Nephron (organoid): ENCODE results near the gene CYB5B.

Source experiments
- H3K27ac Mint-ChIP-seq, 3 experiments: 2 replicates each; pipeline ENCODE4 v1.8.0; 2020; ENCODE audit warnings: mixed read lengths in 3 of 3, mild to moderate bottlenecking in 2 of 3, moderate library complexity in 1 of 3
- H3K27me3 Mint-ChIP-seq: 2 replicates; pipeline ENCODE4 v1.8.0; 2021; ENCODE audit warnings: low read depth, mild to moderate bottlenecking, moderate library complexity, mixed read lengths
- H3K36me3 Mint-ChIP-seq: 2 replicates; pipeline ENCODE4 v1.8.0; 2020; ENCODE audit warnings: low read depth, mixed read lengths
- H3K4me1 Mint-ChIP-seq: 2 replicates; pipeline ENCODE4 v1.8.0; 2020; ENCODE audit warnings: mixed read lengths
- H3K4me3 Mint-ChIP-seq, 3 experiments: 2 replicates each; pipeline ENCODE4 v1.8.0; 2020; ENCODE audit warnings: mild to moderate bottlenecking in 3 of 3, mixed read lengths in 3 of 3, moderate library complexity in 2 of 3
- H3K9me3 Mint-ChIP-seq: 2 replicates; pipeline ENCODE4 v1.8.0; 2020; ENCODE audit warnings: mixed read lengths
- TF ChIP-seq, protein P1 (sequence below), 3 experiments: fragments of 200-600 bp; sonication (generic); IDR thresholded peaks; one replicate each; pipeline ENCODE4 v1.5.0; 2021; ENCODE audit warnings: antibody characterized with exemption in 3 of 3; ENCODE audit not compliant: unreplicated experiment in 3 of 3

Gene CYB5B

DNA sequence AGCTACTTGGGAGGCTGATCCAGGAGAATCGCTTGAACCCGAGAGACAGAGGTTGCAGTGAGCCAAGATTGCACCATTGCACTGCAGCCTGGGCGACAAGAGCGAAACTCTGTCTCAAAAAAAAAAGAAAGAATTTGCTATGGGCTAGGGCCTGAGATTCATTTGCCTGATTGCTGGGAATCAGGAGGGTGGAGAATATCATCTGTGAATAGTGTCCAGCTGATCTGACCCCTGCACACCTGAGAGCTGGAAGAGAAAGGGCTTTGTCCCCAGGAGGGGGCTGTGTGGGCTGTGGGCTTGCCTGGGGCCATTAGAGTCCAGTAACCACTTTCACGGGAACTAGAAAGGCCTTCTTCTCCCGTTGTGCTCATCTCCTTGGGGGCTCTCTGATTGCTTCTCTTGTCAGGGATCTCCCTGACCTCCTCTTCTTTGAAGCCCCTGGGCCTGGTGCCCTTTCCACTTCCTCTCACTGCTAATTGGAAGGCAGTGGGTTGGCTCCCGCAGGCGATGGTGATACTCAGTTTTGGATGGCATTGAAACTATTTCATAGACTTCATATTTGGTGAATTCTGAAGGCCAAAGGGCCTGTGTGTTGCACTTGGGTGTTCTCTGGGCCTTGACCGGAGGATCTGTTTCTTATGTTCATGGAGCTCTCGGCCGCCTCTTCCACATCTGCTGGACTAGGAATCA lies 75.3 kb downstream of the CYB5B start:
- peaks cover 9% of the 10 kb centered on the region for H3K4me1 Mint-ChIP-seq
- no peak overlapping the region for H3K4me3 Mint-ChIP-seq
- peak overlapping the region in 2 of 3 experiments; percentile 20 to 47 for H3K27ac Mint-ChIP-seq
- TF ChIP-seq, protein P1, sequence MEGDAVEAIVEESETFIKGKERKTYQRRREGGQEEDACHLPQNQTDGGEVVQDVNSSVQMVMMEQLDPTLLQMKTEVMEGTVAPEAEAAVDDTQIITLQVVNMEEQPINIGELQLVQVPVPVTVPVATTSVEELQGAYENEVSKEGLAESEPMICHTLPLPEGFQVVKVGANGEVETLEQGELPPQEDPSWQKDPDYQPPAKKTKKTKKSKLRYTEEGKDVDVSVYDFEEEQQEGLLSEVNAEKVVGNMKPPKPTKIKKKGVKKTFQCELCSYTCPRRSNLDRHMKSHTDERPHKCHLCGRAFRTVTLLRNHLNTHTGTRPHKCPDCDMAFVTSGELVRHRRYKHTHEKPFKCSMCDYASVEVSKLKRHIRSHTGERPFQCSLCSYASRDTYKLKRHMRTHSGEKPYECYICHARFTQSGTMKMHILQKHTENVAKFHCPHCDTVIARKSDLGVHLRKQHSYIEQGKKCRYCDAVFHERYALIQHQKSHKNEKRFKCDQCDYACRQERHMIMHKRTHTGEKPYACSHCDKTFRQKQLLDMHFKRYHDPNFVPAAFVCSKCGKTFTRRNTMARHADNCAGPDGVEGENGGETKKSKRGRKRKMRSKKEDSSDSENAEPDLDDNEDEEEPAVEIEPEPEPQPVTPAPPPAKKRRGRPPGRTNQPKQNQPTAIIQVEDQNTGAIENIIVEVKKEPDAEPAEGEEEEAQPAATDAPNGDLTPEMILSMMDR (IDR thresholded peaks at IDR 0.05; ENCODE audit: unreplicated experiment in 3 of 3) = no peak
- H3K36me3 Mint-ChIP-seq = no peaks in the 10 kb centered on the region
- H3K9me3 Mint-ChIP-seq = no peaks in the 10 kb centered on the region
- peaks cover 8% of the 10 kb centered on the region for H3K27me3 Mint-ChIP-seq

DNA sequence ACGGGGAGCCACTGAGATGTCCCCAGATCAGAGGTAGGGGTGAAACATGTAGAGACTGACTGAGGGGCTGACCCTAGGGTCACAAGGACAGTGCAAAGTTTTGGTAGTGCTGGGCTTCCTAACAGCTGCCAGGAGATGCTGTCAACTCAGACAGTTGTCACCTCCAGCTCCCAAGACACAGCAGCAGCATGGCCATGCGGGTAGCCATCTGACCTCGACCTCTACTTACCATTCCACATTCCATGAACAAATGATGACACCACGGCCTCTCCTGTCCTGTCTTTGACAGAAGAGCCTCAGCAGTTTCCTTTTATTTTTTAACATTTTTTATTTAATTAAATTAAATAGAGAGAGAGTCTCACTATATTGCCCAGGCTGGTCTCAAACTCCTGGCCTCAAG lies 76.1 kb downstream of the CYB5B start:
- Mint-ChIP-seq H3K27me3 (peaks cover 4% of the 10 kb centered on the region), H3K4me1 (peaks cover 9% of the 10 kb centered on the region), H3K27ac (peak overlapping the region in 1 of 3 experiments; percentile 47), H3K9me3 (no peaks in the 10 kb centered on the region), H3K36me3 (no peaks in the 10 kb centered on the region), H3K4me3 (no peak overlapping the region)
- TF ChIP-seq, protein P1 (IDR thresholded peaks at IDR 0.05; ENCODE audit: unreplicated experiment in 3 of 3) = no peak

DNA sequence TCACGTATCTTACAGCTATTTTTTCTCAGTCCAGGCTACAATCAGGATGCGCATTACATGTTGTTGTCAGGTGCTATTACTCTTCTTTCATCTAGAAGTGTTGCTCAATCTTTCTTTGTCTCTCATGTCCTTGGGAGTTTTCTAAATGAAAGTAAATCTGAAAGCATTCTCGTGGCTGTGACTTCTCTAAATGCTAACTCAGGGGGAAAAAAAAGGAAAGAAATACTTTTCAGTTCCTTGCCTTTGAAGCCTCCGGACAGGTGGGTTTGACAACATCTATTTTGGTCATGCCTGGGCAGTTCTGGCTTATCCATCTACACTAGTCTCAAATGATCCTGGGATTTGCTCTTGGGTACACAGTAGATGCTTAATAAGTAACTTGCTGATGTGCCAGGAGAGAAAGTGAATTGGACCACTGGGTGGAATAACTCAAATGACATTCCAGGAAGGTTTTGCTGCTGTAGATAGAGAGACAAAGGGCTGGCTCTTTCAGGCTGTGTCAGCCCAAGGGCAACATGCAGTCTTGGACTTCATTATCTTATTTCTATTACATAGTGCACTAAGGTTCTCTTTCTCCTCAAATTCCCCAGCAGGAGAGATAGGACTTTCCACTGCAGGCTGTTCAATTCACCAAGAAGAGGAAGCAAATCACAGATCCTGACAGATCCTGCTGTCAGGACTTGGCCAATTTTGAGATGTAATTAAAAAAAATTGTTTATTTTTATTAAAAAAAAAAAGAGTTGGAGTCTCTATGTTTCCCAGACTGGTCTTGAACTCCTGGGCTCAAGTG lies 77.7 kb downstream of the CYB5B start:
- TF ChIP-seq, protein P1 (IDR thresholded peaks at IDR 0.05; ENCODE audit: unreplicated experiment in 3 of 3) = no peak
- Mint-ChIP-seq H3K9me3 (no peaks in the 10 kb centered on the region), H3K27ac (peak overlapping the region; percentile 70 to 86 (median 80)), H3K36me3 (no peaks in the 10 kb centered on the region), H3K4me1 (peaks cover 9% of the 10 kb centered on the region), H3K27me3 (peaks cover 4% of the 10 kb centered on the region), H3K4me3 (peak overlapping the region in 1 of 3 experiments; percentile 13)

DNA sequence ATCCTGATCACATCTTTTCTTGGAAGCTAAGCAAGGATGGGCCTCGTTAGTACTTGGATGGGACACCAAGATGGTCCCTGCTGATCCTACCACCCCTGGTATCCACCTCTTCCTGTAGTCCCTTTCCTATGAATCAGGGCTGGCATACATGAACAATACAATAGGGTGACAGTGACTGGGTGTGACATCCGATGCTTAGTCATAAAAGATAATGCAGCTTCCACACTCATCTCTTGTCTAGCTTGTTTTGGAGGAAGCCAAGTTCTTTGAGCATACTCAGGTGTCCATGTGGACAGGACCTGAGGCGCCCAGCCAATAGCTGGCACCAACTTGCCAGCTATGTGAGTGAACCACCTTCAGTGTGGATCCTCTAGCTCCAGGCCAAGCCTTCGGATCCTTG lies 78.8 kb downstream of the CYB5B start:
- H3K27ac Mint-ChIP-seq = peak overlapping the region in 1 of 3 experiments; percentile 15
- H3K27me3 Mint-ChIP-seq = peaks cover 6% of the 10 kb centered on the region
- no peak overlapping the region for H3K4me3 Mint-ChIP-seq
- TF ChIP-seq, protein P1 (IDR thresholded peaks at IDR 0.05; ENCODE audit: unreplicated experiment in 3 of 3) = no peak
- peaks cover 9% of the 10 kb centered on the region for H3K4me1 Mint-ChIP-seq
- H3K36me3 Mint-ChIP-seq = no peaks in the 10 kb centered on the region
- H3K9me3 Mint-ChIP-seq = no peaks in the 10 kb centered on the region

DNA sequence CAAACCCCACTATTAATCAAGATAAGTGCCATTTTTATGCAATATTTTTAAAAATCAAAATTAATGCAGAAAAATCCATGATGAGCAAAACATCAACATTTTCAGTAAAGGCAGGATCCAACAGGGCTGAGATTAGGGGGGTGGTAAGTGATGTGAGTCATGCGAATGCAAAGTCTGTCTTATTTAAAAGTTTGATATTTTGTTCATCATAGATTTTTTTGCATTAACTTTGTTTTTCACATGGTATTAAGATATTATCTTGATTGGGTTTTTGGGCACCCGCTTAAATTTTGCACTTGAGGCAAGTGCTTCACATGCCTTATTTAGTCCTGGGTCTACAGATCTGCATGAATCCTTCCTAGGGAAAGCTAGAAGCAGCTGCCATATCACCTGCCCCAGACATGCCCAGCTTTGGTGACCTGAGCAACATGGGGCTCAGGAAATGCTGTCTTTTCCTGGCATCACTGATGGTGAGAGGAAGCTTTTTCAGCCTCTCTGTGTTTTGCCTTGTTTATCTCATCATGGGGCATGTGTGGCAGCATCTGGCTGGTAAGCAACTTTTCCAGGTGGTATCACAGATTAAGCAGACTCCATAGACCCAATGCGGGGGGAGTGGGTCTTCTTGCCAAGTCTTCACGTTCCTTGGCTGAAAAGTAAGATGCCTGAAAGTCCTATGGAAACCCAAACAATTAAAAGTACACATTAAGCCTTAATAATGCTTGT lies 83.8 kb downstream of the CYB5B start:
- Mint-ChIP-seq H3K4me3 (no peak overlapping the region), H3K36me3 (no peaks in the 10 kb centered on the region), H3K9me3 (no peaks in the 10 kb centered on the region), H3K4me1 (no peaks in the 10 kb centered on the region), H3K27ac (no peak overlapping the region), H3K27me3 (peaks cover 6% of the 10 kb centered on the region)
- TF ChIP-seq, protein P1 (IDR thresholded peaks at IDR 0.05; ENCODE audit: unreplicated experiment in 3 of 3) = no peak
